ENCODE results near the gene PRKAR1B. TPM values are rescaled to one million over a fixed set of nuclear protein-coding genes. Genes with fewer than 3 reads are reported as not detected.

PRKAR1B gene
- polyA plus RNA-seq, 1 of the 3 experiments (the other 2 are of a cell fraction) = 63.7 TPM

- no peak overlapping the region for H3K4me3 ChIP-seq (ENCODE audit: low read depth in 2 of 2, low read length in 1 of 2)
- H3K9ac ChIP-seq = no peak overlapping the region
- no peaks in the 10 kb centered on the region for H3K4me1 ChIP-seq (ENCODE audit: control insufficient read depth in 1 of 2, insufficient read depth in 2 of 2, low read depth in 1 of 2, low read length in 1 of 2)
- 0 out of 2 replicates have a peak, but pooled peaks cover 4% of the 10 kb centered on the region for H3K9me3 ChIP-seq
- 96% methylated on average over 22 of the region's 22 CpGs for WGBS (ENCODE audit: low lambda C conversion rate)
- H3F3A ChIP-seq (replicated peaks; ENCODE audit: insufficient read depth) = no peaks in the 10 kb centered on the region
- H3K36me3 ChIP-seq (replicated peaks in 1 of 2; ENCODE audit: control insufficient read depth in 1 of 2, insufficient read depth in 2 of 2, low read length in 1 of 2) = peaks cover 0 to 4% of the 10 kb centered on the region in 2 experiments
- CTCF ChIA-PET = interaction anchor here (0.7 kb wide), 1 partner anchor 295 kb away, joined by 3 read pairs; no protein-coding TSS in a partner anchor
- no peak overlapping the region for H3K4me2 ChIP-seq
- H3K79me2 ChIP-seq (ENCODE audit: insufficient read depth) = no peaks in the 10 kb centered on the region
- DNase-seq = no peak
- H3K27me3 ChIP-seq (ENCODE audit: insufficient read depth) = no peaks in the 10 kb centered on the region
- H4K20me1 ChIP-seq (ENCODE audit: insufficient read depth) = no peaks in the 10 kb centered on the region
- no peaks in the 10 kb centered on the region for H3K9me2 ChIP-seq
- POLR2A ChIA-PET = no interaction called here
- TF ChIP-seq RAD21 (IDR thresholded peaks at IDR 0.05; ENCODE audit: low read length) (no peak), GATA2 (CRISPR knock-in tag; IDR thresholded peaks at IDR 0.05) (no peak), USF1 (IDR thresholded peaks at IDR 0.05; ENCODE audit: borderline replicate concordance, low read depth) (no peak), SIN3A (IDR thresholded peaks at IDR 0.05; ENCODE audit: borderline replicate concordance, low read depth, low read length) (no peak)
- no peak overlapping the region for H2AFZ ChIP-seq (ENCODE audit: low read depth)
- H3K27ac ChIP-seq (ENCODE audit: low read depth in 2 of 2, low read length in 1 of 2) = no peak overlapping the region
Observed at GRCh38 chr7:693280-693679, 33.8 kb downstream of the PRKAR1B start.

- H3F3A ChIP-seq (replicated peaks; ENCODE audit: insufficient read depth) = no peaks in the 10 kb centered on the region
- peaks cover 0 to 3% of the 10 kb centered on the region in 2 experiments for H3K36me3 ChIP-seq (replicated peaks in 1 of 2; ENCODE audit: control insufficient read depth in 1 of 2, insufficient read depth in 2 of 2, low read length in 1 of 2)
- TF ChIP-seq MAX (IDR thresholded peaks at IDR 0.05; ENCODE audit: low read depth) (no peak), YY1 (IDR thresholded peaks at IDR 0.05; ENCODE audit: low read depth) (no peak), NFIC (IDR thresholded peaks at IDR 0.05; ENCODE audit: borderline replicate concordance) (no peak), TAF1 (IDR thresholded peaks at IDR 0.05; ENCODE audit: borderline replicate concordance, low read depth, low read length) (no peak), SIN3A (IDR thresholded peaks at IDR 0.05; ENCODE audit: borderline replicate concordance, low read depth, low read length) (no peak)
- no peak overlapping the region for H3K4me3 ChIP-seq (ENCODE audit: low read depth in 2 of 2, low read length in 1 of 2)
- no peak overlapping the region for H3K9ac ChIP-seq
- H3K79me2 ChIP-seq (ENCODE audit: insufficient read depth) = no peaks in the 10 kb centered on the region
- H3K27ac ChIP-seq (ENCODE audit: low read depth in 2 of 2, low read length in 1 of 2) = no peak overlapping the region
- H4K20me1 ChIP-seq (ENCODE audit: insufficient read depth) = no peaks in the 10 kb centered on the region
- POLR2A ChIA-PET = interaction anchor here (0.7 kb wide), 1 partner anchor 26 kb away, joined by 3 read pairs; no protein-coding TSS in a partner anchor
- H3K4me1 ChIP-seq (ENCODE audit: control insufficient read depth in 1 of 2, insufficient read depth in 2 of 2, low read depth in 1 of 2, low read length in 1 of 2) = no peaks in the 10 kb centered on the region
- no peak overlapping the region for H2AFZ ChIP-seq (ENCODE audit: low read depth)
- 96% methylated on average over 24 of the region's 25 CpGs for WGBS (ENCODE audit: low lambda C conversion rate)
- no peak overlapping the region for H3K4me2 ChIP-seq
- CTCF ChIA-PET = no interaction called here
- 0 out of 2 replicates have a peak, but pooled peaks cover 4% of the 10 kb centered on the region for H3K9me3 ChIP-seq
- H3K27me3 ChIP-seq (ENCODE audit: insufficient read depth) = no peaks in the 10 kb centered on the region
- H3K9me2 ChIP-seq = no peaks in the 10 kb centered on the region
- no peak for DNase-seq
Observed at GRCh38 chr7:691361-692045, 35.6 kb downstream of the PRKAR1B start.
